HG03097 (cell line): Measurements from ENCODE around the gene MPP1.
"Not testable (repeated sequence)": the region's sequence is repeated elsewhere in the genome, so short reads cannot be mapped to it uniquely, and the experiment has no call there.

Experiments used
- ATAC-seq: cut with Tn5 transposase; IDR thresholded peaks from one replicate; pipeline ENCODE4 v1.9.1; 2021; ENCODE audit not compliant: unreplicated experiment, low FRiP score

The MPP1 gene

DNA sequence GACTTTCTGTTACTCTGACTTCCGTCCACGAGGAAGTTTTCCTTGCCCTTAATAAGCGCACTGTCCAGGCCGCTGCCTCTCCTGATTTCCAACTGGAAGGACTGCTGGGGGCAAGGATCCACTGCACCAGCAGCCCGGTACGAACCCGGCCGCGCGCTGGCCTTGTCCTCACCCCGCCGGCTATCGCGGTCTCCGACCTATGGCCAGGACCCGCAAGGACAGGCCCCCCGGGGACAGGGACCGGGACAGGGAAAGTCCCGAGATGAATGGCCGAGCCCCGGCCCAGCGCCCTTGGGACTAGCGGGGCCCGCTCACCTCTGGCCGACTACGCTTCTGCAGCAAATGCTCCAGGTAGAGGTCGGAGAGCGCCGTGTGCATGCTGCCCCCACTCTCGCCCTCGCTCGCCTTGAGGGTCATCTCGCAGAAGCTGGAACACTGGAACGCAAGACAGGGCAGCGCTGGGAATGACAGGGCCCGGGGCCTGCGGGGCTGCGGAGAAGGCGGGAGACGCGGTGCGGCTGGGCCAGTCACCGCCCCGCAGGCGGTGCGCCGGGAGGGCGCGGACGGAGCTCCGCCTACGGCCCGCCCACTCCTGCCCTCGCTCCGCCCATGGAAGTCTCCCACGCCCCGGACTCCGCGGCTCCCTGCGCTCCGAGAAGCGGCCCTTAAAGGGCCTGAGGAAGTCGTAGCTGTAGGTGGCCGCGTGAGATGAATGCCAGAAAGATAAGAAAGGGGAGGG, at the start of gene MPP1:
TSS of gene MPP1 (minus strand) at position 529 of the 739 bp plus-strand sequence. CDS start at position 417, 112 bp downstream.
- ATAC-seq: peak; percentile 77

DNA sequence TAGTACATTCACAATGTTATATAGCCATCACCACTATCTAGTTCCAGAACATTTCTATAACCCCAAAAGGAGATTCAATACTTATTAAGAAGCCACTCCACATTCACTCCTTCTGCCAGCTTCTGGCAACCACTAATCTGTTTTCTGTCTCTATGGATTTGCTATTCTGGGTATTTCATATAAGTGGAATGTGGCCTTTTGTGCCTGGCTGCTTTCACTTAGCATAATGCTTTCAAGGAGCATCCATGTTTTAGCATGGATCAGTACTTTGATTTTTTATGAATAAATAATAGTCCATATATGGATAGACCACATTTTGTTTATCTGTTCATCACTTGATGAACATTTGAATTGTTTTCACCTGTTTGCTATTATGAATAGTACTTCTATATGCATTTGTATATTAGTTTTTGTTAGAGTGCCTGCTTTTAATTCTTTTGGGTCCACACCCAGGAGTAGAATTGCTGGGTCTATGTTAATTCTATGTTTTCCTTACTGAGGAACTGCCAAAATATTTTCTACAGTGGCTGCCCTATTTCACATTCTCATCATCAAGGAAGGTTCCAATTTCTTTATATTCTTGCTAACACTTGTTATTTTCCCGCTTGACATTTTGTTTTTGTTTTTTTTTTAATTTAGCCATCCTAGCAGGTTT, 45.8 kb upstream of the MPP1 start:
- no peak for ATAC-seq

DNA sequence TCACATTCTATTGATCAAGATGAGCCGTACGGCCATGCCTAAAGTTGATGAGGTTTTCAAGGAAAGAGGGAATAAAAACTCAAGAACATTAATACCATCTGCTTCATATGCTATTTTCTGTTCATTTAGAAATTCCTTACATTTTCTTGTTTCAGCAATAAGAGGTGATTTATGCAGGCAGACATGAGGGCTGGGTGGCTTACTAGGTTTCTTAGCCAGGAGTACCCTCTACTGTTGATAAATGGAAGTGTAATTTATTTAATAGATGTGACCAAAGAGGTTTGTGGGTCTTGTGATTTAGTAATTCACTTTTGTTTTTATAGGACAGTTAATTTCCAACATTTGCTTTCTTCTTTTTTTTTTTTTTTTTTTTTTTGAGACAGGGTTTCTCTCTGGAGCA, 35.6 kb upstream of the MPP1 start:
- ATAC-seq: no peak

DNA sequence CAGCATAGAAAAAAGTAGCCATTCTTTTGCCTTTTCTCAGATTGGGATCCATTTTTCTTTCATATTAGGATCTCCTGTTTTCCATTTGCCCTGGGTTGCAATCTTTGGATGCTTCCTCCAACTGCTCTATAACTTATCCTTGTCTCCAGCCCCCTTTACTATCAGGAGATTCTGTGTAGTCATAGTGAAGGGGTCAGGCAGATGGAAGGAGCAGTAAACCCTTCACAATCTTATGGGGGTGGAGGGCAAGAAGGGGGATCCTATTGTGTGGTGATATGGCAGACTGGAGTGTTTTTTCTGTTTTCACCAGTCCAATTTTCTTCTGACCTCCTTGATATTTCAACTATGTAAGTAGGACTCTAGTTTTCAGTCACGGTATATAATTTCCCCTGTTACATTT, 30.9 kb upstream of the MPP1 start:
- ATAC-seq: no peak

DNA sequence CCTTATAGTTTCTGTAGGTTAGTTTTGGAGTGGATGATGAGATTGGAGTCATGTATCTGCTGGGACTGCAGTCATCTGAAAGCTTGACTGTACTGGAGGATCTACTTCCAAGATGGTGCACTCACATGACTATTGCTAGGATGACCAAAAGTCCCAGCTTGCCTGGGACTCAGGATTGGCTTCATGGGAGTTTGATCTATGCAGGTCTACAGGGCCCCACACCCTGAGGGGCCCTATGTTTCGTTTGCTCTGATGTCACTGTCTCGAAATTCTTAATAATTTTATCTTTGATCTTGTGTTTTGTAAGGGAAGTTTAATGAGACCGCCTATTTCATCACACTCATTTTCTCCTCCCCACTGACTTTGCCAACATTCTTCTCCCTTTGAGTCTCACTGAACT, 29.3 kb upstream of the MPP1 start, which contains the start of gene SMIM9:
TSS of gene SMIM9 (minus strand) at position 101 of the 400 bp plus-strand sequence. CDS start 3,806 bp downstream, outside the sequence.
- ATAC-seq: no peak

DNA sequence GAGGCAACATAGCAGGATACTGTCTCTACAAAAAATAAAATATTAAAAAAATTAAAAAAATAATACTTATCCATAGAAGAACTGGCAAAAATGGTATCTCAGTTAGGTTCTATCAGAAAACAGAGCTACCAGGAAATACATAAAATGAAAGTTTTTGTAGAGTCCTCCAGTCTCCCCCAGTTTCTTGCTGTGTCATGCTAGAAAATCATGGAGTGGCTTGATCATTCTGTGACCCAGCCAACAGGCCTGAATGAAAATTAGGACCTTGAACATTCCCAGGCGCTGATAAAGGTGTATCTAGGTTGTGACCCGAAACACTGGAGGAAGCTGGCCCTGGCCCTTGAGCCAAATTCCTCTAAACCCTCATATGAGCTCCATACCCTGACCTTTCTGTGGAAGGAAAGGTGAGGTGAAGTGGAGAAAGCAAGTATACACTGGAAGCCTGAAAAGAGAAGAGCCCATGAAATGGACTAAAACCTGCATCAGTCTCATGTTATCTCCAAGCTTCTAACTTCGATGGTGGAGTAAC, 28.5 kb upstream of the MPP1 start:
- ATAC-seq: no peak

DNA sequence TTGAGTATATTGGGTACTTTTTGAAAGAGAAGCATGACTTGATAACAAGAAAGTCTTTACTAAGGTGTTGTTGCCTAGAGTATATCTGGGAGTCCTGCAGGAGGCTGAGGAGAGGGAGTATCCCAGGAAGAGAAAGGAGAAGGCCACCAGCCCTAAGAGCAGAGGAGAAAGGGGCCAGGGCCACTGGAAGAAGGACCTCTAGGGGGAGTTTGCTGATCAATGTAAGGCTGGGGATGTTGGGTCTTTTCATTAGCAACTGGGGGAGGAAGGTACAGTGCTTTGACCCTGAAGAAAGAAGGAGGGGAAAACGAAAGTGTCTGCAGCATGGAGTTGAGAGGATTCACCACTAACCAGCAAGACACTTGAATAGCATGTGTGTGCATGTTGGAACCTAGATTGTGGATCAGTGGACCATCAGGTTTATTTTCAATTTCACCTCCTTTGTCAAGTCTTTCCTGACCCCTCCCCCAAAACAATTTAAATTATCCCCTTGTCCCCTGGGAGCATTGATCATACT, 24.7 kb upstream of the MPP1 start:
- ATAC-seq: no peak

DNA sequence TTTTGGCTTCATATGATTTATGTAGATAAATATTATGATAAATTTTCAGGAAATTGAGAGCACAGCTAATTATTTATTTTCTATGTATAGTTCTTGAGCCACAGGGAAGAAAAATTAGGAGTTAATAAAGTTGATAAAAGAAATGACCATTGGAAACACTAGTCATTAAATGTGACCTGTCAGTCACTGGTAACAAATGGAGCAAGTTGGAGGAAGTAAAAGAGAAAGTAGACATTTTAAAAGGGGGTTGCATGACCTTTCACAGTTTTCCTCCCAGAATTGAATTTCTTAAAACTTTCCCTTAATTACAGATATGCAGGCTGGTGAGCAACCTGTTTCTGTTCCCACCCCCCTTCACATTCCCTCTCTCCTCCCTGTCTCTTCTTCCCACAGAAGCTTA, 23.8 kb upstream of the MPP1 start:
- no peak for ATAC-seq

DNA sequence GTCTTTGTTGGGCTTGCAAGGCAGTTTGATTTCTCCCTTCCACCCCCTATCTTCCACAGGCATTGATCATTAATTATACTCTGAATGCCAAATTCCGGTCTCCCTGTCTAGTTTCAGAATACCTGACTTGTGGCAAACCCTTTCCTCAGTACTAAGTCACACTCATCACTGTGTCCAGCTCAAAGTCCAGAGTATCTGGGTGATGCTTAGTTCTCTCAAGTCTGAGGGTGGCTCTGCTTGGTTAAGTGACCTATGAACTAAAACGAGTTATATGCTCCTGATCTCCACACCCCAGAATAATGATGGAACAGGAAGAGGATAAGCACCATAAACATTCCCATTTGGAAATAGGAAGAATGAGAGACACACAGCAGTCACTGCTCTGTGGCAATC, 22.7 kb upstream of the MPP1 start:
- ATAC-seq: no peak

DNA sequence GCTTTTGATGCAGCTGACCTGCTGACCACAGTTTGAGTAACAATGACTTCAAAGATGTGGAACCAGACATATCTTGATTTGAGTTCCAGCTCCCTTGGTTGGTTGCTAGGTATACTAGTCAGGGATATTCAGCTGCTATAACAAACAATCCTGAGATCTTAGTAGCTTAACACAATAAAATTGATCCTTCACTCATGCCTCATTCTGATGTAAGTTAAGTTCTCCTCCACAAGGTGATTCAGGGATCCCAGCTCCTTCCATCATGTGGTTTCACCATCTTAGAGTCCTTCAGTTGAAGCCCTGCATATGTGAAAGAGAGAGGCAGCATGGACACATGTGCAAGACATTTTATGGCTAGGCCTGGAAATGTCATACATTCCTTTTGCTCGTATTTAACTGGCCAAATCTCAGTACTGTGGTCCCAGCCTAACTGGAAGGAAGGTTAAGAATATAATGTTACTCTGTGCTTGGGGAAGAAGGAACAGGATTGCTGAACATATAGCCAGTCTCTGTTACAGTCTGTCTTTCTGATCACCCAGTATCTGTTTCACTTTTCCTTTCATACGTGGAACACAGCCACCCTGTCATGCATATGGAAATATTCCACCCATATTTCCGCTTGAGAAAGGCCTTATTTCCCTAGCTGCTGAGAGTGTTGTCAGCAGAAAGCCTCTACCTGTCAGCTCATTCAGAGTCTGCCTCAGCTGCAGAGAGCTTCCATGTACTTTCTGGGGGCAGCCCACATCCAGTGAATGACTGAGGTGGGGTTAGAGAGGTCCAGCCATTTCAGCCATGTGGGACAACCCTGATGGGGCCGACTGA, 22.1 kb upstream of the MPP1 start:
- peak; percentile 85 for ATAC-seq

DNA sequence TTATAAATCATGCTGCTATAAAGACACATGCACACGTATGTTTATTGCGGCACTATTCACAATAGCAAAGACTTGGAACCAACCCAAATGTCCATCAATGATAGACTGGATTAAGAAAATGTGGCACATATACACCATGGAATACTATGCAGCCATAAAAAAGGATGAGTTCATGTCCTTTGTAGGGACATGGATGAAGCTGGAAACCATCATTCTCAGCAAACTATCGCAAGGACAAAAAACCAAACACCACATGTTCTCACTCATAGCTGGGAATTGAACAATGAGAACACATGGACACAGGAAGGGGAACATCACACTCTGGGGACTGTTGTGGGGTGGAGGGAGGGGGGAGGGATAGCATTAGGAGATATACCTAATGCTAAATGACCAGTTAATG, 20.3 kb upstream of the MPP1 start:
- ATAC-seq: not testable (repeated sequence)

DNA sequence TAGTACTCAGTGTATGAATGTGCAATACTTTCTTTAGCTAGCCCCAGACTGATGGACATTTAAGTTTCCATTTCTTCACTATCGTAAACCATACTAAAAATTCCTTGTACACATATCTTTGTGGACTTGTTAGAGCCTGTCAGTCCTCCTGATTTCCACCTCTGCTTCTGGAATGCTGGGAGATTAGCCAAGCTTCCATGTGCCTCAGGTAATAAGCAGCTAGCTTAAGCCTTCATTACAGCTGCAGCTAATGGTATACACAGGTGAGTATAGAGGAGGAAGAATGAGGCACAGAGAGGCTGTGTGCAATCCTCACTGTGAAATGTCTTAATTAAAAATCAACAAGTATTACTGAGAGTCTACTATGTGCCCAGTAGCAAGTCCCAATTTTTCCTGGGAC, 19.4 kb upstream of the MPP1 start:
- ATAC-seq: no peak

DNA sequence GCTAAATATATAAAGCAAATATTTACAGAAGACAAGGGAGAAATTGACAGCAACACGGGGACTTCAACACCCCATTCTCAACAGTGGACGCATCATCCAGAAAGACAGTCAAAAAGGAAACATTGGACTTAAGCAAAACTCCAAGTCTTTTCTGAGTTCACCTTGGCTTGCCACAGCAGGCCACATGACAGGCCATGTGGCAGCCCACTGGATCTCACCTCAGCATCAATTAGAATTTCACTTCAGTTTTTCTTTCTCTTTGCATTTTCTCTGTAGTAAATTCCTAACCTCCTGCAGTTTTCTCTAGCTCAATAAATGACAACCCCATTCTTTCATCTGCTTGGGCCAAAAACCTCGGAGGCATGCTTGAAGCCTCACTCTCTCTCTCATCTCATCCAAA, 16.7 kb upstream of the MPP1 start:
- ATAC-seq: no peak

DNA sequence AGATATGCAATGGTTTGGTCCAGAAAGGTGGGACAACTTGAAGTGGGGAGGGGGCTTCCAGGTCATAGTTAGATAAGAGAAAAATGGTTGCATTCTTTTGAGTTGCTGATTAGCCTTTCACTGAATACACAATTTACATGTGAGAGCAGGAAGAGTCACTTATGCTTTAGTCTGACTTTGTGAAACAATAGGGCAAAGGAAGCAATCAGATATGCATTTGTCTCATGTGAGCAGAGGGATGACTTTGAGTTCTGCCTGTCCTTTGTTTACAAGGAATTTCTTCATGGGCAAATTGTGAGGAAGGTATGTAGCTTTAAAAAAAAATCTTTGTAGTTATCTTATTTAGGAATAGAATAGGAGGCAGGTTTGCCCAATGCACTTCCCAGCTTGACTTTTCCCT, 16.2 kb upstream of the MPP1 start:
- no peak for ATAC-seq

DNA sequence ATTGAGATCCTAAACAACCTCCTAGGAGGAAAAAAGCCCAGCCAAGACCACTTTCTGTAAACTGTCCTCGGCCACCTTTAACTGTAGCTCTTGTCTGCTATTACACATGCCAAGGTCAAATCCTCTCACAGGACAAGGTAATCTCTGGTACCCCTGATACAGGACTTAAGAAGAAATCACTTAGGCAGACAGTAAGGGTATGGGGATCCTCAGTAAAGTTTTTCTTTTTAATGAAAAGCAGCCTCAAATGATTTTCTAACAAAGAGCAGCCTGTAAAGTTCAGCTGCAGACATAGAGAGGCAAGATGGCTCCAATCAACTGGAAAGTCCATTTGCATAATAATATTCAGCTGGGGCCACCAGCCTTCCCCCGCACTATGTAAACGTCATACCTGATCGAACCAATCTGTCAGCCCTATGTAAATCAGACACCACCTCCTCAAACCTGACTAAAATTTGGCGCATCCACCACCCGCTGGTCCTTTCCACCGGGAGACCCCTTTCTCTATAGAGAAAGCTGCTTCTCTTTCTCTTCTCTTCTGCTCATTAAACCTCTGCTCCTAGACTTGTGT, 14.6 kb upstream of the MPP1 start:
- ATAC-seq: no peak

DNA sequence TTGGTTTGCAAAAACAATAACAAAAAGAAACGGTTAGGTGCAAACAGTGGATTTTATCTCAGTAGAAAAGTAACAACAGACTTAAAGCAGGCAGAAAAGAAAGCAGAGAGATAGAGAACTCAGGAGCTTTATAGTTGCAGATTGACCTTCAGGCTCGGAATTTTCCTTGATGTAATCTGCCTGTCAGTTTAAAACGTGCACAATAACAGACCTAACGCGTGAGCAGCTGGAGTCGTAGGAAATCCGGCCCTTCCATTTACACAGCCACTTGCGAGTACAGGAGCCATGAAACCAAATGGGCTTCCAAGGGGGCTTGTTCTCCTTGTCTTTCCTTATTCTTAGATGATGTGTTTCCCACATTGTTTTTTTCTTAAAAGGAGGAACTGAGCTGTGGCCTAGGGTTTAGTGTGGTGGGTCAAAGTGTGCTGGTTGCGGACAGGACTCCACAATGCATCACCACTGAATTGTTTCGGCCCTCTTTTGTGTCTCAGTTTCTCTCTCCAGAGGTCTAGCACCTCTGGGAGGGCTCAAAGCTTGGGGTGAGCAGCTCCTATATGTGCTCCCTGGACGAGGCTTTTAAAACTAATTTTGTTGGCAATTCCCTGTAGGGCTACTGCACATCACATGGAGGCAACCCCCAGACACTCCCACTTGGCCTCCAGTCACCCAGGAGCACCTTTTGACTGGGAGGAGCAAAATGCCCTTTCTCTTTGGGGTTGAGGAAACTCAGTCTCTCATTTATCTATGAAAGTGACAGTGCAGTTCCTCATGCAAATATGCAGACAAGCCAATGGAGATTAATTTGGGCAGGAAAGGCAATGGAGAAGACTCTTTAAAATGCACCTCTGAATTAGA, 13.9 kb upstream of the MPP1 start:
- ATAC-seq: no peak

DNA sequence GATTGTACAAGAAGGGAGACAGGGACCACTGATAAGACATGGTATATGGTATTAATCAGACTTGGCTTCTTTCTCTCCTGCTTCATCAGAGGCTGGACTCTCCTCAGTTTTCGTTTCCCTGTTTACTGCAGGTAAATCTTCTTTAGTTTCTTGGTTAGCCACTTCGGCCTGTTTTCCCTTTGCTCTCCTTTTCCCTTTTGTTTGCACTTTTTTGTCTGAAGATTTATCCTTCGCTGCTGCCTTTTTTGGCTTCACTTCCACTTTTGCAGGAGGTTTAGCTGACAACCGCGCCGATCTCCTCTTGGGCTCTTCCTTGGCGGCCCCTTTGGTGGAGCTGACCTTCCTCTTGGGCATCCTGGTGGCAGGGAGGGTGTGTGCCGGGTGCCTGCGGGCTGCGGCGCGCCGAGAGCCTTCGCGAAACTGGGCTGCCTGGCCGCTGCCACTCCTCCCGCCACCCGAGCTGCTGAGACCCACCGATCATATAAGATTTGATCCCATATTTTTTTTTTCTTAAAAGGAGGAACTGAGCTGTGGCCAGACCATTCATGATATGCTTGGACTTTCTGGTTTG, 11.8 kb upstream of the MPP1 start:
- ATAC-seq: not testable (repeated sequence)

DNA sequence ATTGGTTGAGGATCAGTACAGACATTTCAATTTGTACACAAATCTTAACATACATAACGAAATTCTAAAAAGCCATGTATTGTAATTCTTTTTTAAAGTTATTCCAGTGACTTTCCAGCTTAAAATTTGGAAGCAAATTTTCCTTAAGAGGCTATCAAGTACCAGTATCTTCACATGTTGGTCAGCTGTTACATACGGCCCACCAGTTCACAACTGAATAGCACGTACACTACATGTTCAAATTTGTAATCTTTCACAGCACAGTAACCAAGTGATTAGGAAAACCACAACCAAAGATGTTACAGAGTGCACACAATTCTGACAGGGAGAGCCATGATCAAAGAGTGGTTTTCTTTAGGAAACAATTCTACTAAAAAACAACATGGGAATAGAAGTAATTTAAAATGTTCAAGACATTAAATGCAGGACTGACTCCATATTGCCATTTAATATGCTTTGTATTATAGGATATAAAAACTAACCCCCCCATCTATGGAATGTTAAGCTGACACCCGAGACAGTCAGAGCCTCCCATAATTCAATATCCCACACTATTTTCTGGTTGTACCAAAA, 11.1 kb upstream of the MPP1 start:
- not testable (repeated sequence) for ATAC-seq

DNA sequence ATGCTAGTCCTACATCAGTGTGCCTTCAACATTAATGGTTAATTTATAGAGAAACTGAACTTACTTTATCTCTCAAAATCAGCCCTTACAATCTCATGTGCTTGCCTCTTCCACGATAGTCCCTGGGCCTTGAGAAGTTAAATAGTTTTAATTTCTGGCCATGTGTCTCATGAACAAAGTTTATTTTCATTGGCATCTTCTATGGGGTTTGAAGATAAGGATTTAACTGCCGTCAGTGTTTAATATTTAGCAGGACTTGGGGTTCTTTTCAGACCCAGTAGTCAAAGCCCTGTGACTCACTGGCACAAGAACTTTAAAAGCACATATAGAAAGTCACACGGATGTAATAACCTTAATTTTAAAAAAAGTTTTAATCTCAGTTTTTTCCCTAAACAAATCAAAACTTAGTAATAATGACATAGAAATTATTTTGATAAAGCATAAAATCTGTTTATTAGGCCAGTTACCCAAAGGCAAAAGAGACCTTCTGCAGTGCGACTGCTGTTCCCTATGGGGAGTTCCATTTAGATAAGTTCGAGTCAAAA, 10.1 kb upstream of the MPP1 start:
- ATAC-seq: no peak
